HG02973 (cell line): ENCODE measurements around the gene KCNT2.
"Not testable (repeated sequence)": the region's sequence is repeated elsewhere in the genome, so short reads cannot be mapped to it uniquely, and the experiment has no call there.

ENCODE experiments used
- ATAC-seq: cut with Tn5 transposase; IDR thresholded peaks from one replicate; pipeline ENCODE4 v1.9.1; 2021; ENCODE audit warnings: moderate library complexity; ENCODE audit not compliant: unreplicated experiment

Gene KCNT2

GRCh38 chr1:196590959-196591358 lies 17.3 kb downstream of the KCNT2 start:
- ATAC-seq = no peak

- ATAC-seq = no peak
Measured at GRCh38 chr1:196590012-196590708, 18.1 kb downstream of the KCNT2 start.

GRCh38 chr1:196584696-196585095 lies 23.5 kb downstream of the KCNT2 start:
- no peak for ATAC-seq

DNA sequence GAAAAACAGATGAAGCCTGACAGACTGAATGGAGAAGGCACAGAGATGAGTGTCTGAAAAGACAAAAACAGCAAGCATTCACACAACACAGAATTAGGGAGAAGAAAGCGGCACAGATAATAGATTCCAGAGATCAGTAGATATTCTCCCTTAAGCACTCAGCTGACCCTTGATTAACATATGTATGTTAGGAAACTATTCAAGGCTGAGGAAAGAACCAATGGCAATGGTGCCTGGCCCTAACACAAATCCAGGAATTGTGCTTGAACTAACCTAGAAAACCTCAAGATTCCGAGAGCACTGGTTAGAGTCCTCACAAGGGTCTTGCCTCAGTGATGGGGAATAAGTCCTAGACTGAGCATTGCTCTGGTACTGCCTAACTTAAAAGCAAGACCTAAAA lies 30.9 kb downstream of the KCNT2 start:
- ATAC-seq = no peak

GRCh38 chr1:196573226-196573625 lies 35.0 kb downstream of the KCNT2 start:
- ATAC-seq = no peak

DNA sequence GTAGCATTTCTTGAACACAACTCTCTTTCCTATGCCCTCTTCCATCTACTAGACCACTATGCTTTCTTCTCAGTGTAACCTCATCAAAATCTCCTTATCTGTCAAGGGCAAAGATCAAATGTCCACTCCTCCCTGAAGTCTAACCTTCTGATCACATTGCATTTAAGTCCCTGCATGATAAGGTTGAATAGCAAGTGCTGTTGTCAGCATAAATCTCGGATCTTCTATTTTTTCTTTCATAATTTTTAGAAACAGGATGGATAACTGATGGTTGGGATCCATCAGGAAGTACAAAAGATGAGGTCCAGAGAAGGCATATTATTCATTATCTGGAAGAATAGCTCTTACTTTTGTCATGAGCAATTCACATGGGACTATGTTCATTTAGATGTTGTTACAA lies 41.0 kb downstream of the KCNT2 start:
- ATAC-seq = no peak

GRCh38 chr1:196563768-196564167 lies 44.5 kb downstream of the KCNT2 start:
- no peak for ATAC-seq

GRCh38 chr1:196559314-196559713 lies 48.9 kb downstream of the KCNT2 start:
- no peak for ATAC-seq

GRCh38 chr1:196558411-196558810 lies 49.8 kb downstream of the KCNT2 start:
- peak; percentile 73 for ATAC-seq

GRCh38 chr1:196557797-196558196 lies 50.4 kb downstream of the KCNT2 start:
- ATAC-seq = no peak

DNA sequence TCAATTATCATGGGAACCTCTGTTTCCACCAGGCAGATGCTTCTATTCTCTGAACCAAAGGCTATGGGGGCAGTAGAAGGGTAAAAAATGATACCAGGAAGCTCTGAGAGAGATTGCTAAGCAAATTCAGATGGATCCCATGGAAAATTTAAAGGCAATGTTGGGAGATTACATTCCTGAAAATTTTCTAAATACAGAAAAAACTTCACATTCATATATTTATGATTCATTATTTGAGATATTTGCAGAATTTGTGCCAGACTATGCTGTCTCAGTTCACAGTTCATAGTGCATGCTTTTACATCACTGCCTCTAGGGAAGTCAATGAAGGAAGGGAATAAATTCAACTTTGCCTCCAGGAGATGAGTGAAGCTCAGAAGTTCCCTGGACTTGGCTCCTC lies 57.5 kb downstream of the KCNT2 start:
- no peak for ATAC-seq

DNA sequence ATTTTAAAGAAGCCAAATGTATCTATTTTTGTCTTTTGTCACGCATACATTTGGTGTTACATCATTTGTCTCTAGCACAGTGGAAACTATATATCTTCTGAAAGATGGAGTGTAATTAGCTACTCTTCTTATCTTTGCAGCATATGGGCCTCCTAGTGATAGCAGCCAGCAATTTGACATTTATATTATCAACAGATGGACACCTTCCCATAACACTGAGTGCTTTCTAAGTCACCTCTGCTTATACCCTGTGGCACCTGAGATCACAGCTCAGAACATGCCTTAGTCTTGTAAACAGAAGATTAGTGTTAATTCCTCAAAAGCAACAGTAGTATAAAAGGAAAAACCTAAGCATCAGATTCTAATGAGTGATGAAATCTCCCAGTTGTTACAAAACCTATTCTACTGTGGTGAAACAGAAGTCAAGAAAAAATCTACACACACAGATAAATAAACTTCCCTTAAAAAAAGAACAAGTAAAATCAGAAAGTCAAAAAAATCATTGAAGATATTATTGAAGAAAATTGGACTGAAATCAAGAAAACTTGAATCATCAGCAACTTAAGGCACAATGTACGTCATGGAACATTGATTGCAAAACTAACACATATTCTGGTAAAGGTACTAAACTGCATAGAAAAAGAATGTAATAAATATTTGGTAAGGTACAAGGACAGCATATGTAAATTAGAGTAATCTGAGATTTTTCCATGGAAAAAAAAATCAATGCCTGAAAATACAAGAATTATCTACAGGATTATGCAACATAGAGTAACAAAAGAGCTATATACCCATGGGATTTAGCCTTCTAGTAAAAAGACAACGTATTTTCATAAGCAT lies 61.7 kb downstream of the KCNT2 start:
- ATAC-seq = no peak

DNA sequence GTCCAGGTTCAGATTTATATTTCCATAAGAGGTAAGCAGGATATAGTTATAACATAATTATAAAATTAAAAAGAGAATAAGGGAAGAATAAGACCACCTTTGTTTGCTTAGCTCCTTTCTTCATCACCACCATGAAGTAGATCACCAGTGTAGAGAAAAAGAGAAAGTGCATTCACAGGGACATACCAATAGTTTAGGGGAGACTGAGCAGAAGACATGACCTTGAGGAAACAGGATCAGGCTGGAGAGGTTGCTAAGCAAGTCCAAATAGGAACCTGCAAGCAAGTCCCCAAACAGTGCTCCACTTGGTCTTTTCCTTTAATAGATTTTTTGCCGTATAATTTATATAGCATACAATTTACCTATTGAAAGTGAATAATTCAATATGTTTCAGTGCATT lies 63.0 kb downstream of the KCNT2 start:
- no peak for ATAC-seq

DNA sequence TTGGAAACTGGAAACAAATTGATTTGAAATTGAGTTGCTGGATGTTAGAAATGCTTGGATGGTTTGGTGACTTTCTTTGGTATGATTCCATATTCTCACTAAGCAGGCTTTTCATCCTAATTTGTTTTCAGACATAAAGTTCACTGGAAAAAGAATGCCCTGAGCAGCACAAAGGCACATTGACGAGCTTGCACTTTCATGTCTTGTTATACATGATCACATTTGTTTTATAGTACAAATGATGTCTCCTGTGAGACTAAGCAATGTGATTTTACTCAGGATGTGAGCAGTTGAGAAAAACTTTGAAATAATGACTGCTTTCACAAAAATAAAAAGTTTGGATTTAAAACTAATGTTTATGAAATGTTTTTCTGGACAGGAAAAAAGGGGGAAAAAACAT lies 63.6 kb downstream of the KCNT2 start:
- ATAC-seq = no peak

DNA sequence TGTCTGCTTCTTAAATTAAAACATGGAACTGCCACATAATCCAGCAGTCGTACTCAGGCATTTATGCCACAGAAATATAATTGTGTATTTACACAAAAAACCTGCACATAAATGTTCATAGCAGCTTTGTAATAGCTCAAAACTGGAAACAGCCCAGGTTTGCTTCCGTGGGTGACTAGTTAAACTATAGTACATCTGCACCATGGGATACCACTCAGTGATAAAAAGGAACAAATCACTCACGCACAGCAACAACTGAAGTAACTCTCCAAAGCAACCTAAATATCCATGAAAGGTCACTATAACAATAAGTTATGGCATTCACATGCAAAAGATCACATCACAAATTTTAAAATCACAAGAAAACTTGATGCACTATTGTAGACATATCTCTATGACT lies 64.4 kb downstream of the KCNT2 start:
- ATAC-seq = no peak

- no peak for ATAC-seq
Measured at GRCh38 chr1:196538473-196538872, 69.8 kb downstream of the KCNT2 start.

GRCh38 chr1:196535727-196536126 lies 72.5 kb downstream of the KCNT2 start:
- ATAC-seq = no peak

- no peak for ATAC-seq
Measured at GRCh38 chr1:196531737-196532524, 76.3 kb downstream of the KCNT2 start.

- ATAC-seq = no peak
Measured at GRCh38 chr1:196527919-196528318, 80.3 kb downstream of the KCNT2 start.

DNA sequence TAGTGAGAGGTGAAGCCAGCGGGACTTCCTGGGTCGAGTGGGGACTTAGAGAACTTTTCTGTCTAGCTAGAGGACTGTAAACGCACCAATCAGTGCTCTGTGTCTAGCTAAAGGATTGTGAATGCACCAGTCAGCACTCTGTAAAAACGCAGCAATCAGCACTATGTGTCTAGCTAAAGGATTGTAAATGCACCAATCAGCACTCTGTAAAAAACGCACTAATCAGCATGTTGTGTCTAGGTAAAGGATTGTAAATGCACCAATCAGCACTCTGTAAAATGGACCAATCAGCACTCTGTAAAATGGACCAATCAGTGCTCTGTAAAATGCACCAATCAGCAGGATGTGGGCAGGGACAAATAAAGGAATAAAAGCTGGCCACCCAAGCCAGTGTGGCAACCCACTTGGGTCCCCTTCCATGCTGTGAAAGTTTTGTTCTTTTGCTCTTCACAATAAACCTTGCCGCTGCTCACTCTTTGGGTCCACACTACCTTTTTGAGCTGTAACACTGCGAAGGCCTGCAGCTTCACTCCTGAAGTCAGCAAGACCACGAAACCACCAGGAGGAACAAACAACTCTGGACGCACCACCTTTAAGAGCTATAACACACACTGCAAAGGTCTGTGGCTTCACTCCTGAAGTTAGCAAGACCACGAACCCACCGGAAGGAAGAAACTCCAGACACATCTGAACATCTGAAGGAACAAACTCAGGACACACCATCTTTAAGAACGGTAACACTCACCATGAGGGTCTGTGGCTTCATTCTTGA lies 85.5 kb downstream of the KCNT2 start:
- ATAC-seq = not testable (repeated sequence)

- no peak for ATAC-seq
Measured at GRCh38 chr1:196517193-196517592, 91.0 kb downstream of the KCNT2 start.
